GM21447 (cell line): ENCODE measurements around the gene APOD.

ENCODE experiments used
- ATAC-seq: cut with Tn5 transposase; IDR thresholded peaks from one replicate; pipeline ENCODE4 v1.9.1; 2021; ENCODE audit not compliant: unreplicated experiment

Gene APOD

GRCh38 chr3:195555110-195555509 lies 28.6 kb downstream of the APOD start:
- no peak for ATAC-seq

GRCh38 chr3:195554458-195554857 lies 29.3 kb downstream of the APOD start:
- no peak for ATAC-seq

DNA sequence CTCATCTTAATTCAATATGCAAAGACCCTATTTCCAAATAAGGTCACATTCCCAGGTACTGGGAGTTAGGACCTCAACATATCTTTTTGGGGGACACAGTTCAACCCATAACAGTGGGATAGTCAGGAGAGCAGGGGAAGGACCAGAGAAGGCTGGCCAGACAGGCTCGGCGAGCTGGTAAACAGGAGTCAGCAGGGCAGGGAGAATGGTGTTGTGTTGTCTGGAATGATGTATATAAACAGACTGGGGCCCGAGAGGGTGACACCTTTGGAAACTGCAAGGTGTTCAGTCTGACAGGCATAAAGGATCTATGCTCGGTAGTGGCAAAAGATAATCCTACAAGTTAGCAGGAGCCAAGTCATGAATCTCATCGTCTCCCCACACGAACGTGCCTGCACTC lies 30.5 kb downstream of the APOD start:
- no peak for ATAC-seq

DNA sequence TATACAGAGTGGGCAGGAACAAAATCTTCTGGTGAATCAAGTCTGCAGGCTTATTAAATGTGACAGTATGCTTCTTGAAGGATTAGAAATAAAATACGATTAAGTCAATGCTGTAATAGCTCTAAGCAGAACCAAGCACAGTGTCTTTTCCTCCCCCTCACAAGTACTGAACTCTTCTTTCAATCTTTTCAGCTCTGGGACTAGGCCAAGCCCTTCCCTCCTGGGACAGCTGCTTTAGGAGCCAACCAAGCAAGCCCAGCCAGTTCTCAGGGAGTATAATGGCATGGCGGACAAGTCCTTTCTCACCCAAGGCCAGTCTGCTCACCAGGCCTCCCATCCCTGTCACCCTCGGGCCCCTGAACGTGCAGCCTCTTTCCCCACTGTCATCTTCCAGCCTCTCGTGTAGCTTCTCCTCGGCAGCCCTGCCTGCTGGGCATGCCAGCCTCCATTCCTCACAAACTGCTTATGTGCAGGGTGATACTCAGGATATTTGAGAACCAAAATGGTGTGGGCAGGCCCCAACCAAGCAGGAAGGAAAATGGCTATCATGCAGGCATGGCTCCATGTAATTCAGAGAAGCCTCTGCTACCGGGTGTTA lies 32.3 kb downstream of the APOD start:
- ATAC-seq = no peak

- peak; percentile 51 for ATAC-seq
Measured at GRCh38 chr3:195550723-195551122, 33.0 kb downstream of the APOD start.

DNA sequence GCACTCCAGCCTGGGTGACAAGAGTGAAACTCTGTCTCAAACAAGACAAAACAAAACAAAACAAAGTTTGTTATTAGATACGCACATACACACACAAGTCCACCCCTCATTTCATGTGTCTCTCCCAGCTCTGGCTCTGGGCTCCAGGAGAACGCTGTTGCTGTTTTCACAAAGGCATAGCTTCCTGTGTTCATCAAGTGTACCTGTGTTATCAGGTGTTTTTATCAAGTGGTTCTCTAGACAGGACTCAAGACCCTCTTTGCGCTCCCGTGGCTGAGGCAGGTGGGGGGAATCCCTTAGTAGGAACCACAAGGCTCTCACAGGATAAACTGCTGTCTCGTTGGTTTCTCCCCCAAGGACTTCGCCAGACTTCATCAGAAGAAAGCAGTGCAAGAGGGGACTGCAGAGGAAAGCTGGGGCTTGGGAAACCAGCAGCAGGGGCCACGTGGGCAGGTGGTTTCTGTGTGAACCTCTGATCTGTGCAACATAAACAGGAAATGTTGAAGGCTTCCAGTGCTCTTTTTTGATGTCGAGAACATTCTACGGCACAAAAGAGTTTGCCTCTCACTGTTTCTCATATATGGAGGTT lies 33.7 kb downstream of the APOD start:
- peak; percentile 68 for ATAC-seq

- no peak for ATAC-seq
Measured at GRCh38 chr3:195548987-195549386, 34.8 kb downstream of the APOD start.

GRCh38 chr3:195548501-195548900 lies 35.2 kb downstream of the APOD start:
- ATAC-seq = no peak

DNA sequence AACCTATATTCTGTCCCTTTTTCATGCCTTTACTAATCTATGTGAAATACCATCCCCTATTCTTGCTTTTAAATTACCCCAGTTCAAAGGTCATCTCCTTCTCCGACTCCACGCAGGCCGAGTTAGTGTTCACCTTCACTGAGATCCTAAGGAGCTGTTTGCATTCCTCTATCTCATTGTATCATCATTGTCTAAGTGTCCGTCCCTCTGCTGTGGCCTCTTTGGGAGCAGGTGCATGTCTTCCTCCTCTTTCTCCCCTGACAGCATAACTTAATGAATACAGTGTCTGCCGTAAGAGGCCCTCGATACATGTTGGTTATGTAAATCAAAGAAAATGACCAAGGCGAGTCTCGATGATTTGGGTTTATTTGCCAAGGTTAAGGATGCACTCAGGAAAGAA lies 35.7 kb downstream of the APOD start:
- ATAC-seq = no peak

- no peak for ATAC-seq
Measured at GRCh38 chr3:195546130-195546560, 37.6 kb downstream of the APOD start.

DNA sequence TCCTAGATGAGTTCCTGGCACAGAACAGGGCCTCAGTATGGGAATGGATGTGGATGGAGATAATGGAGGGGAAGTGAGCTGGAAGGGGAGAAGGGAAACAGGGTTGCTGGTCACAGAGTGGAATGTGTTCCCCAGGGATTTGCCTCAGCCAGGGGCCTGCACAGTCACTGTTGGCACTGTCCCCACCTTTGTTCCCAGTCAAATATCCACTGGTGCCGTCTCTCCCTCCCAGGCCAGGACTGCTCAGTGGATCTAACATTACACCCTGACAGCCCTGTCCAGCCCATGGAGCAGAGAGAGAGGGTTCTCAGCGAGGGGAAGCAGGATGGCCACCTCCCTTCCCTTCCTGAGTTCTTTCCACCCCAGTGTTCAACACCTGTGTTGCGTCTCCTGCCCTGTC lies 39.1 kb downstream of the APOD start:
- ATAC-seq = no peak

GRCh38 chr3:195544230-195544536 lies 39.6 kb downstream of the APOD start:
- no peak for ATAC-seq

- no peak for ATAC-seq
Measured at GRCh38 chr3:195543500-195544229, 40.1 kb downstream of the APOD start.

GRCh38 chr3:195542698-195543499 lies 40.8 kb downstream of the APOD start, which contains the start of gene PPP1R2:
Gene PPP1R2, minus strand, starts transcription at chr3:195543325. Its CDS starts 300 bp downstream, at chr3:195543025.
- peak; percentile 62 for ATAC-seq

- ATAC-seq = no peak
Measured at GRCh38 chr3:195542316-195542697, 41.4 kb downstream of the APOD start.

- no peak for ATAC-seq
Measured at GRCh38 chr3:195540511-195540910, 43.2 kb downstream of the APOD start.

- ATAC-seq = no peak
Measured at GRCh38 chr3:195540027-195540426, 43.7 kb downstream of the APOD start.

DNA sequence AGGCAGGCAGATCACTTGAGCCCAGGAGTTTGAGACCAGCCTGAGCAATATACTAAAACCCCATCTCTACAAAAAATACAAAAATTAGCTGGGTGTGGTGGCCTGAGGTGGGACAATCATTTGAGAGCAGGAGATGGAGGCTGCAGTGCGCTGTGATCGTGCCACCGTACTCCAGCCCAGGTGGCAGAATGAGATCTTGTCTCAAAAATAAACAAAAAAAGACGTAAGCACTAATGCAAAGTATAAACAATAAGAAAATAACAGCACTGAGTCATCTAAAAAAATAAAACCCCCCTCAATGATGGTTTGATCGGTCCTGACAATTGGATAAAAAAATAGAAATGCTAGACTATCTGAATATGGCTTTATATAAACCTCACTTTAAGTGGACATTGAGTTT lies 44.3 kb downstream of the APOD start:
- no peak for ATAC-seq

GRCh38 chr3:195537995-195538394 lies 45.7 kb downstream of the APOD start:
- peak; percentile 56 for ATAC-seq

DNA sequence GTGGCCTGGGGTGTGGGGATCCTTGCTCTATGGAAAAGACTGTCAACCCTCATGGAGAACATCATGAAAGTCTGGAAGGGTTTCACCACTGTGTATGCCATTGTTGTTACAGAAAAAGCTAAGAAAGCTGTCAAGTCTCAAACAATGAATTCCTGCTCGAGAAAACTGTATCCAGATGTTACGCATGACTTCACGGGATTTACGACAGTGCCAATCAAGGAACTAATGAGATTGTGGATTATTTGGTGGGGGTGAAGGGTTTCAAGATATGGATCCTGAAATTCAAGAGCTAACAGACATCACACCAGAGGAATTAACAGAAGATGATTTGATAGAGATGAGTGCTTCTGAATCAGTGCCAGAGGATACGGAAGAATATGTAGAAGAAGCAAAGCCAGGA lies 48.4 kb downstream of the APOD start:
- no peak for ATAC-seq

GRCh38 chr3:195532834-195533233 lies 50.9 kb downstream of the APOD start:
- ATAC-seq = no peak

DNA sequence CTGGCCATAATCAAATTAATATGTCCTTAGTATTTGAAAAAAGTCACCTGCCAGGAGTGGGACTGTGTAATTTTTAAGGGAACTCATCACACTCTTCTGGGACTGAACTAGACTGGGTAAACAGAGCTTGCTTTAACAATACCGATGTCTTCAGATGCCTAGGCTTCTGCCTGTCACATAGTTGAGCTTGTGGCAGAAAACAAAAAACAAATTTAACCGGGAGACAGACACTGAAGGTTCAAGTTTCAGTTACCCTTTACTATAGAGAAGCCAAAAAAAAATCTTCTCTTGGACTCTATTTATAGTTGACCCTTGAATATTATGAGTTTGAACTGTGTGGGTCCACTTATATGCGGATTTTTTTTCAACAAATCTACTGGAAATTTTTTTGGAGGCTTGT lies 51.4 kb downstream of the APOD start:
- ATAC-seq = peak; percentile 56
